ENCODE data around the gene TAF4B.

Gene TAF4B

DNA sequence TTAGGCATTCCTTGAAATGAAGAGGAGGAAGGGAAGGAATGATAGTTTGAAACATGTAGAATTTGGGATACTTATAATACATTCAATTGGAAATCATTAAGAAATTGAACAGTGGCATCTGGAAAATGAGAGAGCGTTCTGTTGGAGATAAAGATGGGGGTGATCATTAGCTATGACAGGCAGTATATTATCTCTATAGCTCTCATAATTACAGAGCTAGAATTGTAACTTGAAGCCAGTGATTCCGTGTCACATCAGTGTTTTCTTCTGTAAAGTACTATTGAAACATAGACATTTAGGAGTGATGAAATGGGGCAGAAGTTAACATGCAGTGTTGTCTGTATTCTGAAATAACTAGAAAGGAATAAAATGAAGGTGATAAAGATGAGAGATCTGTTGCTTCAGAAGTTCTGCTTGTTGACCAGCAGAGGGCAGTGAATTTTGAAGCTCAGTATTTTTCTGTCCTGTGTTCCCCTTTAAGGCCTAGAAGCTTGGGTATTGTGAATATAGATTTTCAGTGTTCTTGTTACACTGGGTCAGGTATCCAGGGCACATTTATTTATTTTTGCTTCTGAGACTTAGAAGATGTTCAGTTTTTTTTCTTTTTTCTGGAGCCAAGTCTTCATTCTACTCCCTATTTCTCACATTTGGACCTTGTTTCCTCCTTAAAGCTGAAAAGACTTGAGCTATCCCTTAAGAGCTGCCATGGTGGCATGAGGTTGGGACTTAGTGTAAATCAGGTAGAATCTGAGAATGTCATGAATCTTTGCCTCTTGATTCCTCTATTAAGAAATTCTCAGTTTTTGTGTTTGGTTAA is 157.4 kb downstream of the TAF4B start:
- peak; percentile 62 for DNase-seq

- DNase-seq = peak; percentile 43
Measured at GRCh38 chr18:26386002-26386401, 159.8 kb downstream of the TAF4B start.

GRCh38 chr18:26386441-26386840 is 160.2 kb downstream of the TAF4B start:
- DNase-seq = peak; percentile 47

DNA sequence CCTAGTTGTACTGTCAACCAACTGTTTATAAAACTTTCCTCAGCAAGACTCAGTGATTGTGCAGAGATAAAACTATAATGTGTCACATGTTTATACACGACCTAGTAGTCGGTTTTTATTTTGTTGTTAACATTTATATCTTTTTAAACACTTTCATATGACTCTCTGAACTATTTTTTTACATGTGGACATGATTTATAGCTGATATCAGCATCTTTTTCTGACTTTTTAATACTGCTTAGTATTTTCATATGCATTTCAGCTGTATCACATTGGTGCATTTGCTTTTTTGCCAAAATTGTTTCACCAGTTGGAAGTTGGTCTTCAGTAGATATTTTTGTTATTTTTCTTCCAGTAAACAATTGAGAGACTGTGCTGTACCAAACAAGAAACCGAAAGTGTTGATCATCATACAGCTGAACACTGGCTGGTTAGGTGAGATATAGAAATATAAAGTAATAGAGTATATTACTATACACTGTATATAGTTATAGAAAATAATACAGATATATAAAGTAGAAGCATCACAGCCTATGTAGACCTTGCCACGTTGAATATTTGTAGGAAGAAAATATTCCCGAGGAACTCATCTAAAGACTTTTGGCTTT is 167.9 kb downstream of the TAF4B start:
- no peak for DNase-seq

DNA sequence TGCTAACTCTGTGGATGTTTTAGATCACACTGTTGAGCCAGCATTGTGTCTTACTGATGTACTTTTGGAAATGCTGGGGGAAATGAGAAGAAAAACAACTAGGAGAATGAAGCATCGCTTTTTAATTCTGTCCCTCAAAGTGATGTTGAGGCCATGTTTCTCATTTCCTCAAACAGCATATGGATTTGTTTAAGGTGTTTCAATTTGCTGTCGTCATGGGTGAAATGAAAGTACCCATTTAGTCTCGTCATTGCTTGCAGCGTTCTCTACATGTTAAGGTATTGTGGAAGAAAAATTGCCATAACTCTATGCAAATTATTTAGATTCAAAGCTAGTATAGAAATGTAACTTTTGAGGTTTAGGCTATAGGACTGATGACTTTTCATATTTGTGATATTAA is 170.8 kb downstream of the TAF4B start:
- no peak for DNase-seq

DNA sequence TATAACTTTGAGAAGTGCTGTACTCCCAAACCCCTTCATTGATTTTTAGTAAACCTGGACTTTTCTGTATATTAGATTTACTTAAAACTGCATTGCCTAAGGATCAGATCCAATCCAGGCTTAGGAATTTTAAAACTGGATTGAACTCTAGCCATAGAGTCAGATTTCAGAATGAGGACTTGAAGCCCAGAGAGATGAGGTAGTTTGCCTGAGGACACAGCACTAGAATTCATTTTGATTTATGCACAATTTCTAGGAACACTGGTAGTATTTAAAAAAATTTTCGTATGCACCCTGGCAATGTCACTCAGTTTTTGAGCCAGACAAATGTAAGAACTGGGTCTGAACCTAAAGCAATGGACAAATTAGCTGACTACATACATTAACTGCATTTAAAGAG is 177.2 kb downstream of the TAF4B start:
- no peak for DNase-seq

DNA sequence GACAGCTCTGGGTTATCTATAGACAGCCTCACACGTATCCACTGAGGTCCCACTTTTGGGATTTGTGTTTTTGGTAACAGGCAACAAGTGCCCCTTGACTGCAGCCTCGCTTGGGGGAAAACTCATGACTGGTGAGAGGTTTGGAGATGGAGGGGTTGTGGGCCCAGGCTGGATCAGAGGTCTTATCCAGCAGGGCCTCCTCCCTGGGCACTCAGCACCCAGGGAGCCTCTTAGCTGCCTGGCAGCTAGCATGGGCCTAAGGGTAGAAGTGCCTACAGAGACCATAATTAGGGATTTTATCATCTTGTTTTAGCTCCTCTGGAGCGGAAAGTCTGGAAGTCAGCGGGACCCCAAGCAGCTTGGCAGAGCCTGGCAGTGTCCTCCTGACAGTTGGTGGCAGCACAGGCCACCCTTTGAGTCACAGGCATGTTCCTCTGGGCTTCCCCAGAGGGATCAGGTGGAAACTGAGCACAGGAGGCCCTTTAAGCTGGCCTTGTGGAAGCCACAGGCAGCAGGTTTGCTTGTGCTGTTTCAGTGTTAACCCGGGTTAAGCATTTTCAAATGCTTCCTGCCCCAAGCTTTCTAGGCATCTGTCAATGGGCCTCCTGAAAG is 179.1 kb downstream of the TAF4B start:
- DNase-seq = peak; percentile 49

- DNase-seq = no peak
Measured at GRCh38 chr18:26406324-26406723, 180.1 kb downstream of the TAF4B start.

DNA sequence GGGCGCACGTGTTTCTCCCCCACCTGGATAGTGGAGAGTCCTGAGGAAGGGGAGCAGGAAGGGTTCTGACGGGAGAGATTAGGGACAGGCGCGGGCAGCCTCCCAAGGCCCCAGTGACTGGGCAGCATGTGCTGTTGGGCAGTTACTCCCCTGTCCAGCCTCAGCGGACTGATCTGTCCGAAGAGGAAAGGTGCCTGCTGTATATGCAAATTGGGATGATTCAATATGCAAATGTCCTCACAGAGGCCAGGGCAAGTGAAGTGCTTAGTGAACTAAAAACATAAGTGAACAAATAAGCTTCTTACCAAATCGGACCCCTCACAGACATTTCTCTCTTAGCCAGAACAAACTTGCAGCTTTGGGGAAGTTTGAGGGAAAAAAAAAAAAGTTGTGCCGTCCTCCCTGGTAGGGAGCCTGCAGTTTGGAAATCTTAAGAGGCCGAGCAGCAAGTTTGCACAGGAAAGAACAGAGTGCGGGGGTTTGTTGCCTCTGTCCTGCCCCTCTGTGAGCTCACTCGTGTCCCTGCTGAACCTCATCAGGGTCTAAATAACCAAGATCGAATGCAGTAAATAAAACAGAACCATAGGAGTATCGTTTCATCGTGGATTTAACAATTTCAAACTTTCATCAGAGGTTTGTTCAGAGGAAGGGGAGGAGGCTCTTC is 180.7 kb downstream of the TAF4B start:
- no peak for DNase-seq

DNA sequence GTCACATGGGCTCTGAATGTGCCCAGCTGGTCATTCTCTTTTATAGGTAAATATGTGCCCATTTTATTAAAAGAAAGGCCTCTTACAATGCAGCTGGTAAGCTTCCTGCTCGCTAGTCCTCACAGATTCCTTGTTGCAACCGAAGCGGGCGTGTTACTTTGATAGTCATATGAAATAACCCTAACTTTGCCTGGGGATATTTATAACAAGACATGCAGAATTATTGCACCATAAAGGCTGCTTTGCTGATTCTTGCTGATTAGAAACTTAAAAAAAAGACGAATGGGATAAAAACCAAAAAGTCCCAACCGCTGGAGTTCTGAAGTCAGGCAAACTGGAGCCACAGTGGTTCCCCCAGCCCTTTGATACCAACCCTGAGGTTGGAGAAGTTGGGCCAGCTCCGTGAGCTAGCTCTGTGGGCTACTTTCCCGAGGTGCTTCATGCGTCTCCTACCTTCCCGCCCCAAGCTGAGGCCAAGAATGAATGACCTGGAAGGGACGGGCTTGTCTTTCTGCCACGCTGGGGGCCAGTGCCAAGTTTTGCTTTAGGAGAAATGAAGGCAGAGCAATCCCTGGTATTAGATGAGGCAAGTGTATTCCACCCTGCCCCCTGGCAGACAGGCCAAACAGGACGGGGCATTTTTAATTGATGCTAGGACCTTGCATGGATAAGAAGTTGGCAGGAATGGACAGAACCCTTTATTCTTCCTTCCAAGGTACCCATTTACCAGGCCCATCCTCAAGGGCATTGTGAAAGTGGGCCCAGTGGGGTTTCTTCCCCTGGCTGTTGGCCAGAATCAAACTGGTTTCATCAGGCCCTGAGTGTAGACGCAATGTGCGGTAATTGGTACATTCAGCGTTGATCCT is 181.7 kb downstream of the TAF4B start:
- DNase-seq = no peak

GRCh38 chr18:26409091-26409490 is 182.8 kb downstream of the TAF4B start:
- no peak for DNase-seq

GRCh38 chr18:26414901-26415440 is 188.7 kb downstream of the TAF4B start:
- DNase-seq = peak; percentile 71

GRCh38 chr18:26415631-26416030 is 189.4 kb downstream of the TAF4B start:
- no peak for DNase-seq

DNA sequence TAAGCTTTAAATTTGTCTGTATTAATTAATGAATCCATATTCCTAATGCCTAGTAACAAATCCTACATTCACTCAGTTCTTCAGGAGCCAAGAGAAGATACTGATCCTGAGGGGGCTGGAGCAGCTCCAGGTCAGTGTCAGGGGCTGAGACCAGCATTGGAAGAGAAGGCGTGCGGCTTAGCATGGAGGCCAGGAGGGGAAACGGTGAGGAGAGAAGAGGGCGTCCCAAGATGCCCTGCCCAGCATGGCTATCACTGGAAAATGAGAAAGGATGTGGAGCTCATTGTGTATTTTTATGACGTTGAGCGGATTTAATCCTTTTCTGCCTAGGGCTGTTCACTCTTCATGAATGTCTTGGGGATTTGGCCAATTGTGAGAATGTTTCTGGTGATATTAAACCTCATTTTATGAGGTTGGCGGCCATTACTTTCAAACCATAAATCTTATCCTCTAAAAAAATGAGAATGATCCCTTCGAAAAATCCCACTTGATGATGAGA is 190.5 kb downstream of the TAF4B start:
- DNase-seq = no peak

DNA sequence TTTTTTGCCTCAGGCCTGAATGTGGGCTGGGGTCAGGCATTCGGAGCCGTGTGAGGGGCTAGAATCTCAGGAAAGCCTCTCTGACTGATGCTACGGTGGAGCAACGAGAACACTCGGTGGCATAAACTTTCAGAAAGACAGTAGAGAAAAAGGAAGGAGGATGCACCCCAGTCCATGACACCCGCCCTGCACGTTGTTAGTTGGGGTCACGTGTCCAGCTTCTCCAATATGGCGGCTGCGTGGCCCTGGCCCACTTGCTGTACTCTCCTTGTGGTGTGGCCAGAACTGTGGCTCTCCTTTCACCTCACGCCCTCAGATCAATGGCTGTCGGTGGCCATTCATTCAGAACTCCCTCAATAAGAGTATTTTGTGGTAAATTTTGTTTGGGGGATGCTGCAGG is 190.9 kb downstream of the TAF4B start:
- no peak for DNase-seq

DNA sequence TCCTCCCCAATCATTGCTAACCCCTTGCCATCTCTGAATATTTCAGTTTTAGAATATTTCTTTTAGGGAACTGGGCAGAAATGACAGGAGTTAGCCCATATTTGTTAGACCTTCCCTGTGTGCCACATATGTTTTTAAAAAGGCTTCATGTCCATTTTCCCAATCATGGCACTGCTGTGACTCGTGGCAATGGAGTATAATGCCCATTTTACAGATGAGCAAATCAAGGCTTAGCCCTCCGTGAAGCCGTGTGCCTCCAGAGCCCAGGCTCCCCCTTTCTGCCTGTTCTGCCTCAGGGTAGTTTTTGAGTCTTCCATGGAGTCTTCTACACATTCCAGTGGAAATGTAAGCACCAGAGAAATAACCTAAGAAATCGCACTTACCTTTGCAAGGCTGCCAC is 192.0 kb downstream of the TAF4B start:
- no peak for DNase-seq

- DNase-seq = peak; percentile 29
Measured at GRCh38 chr18:26419746-26420145, 193.5 kb downstream of the TAF4B start.

DNA sequence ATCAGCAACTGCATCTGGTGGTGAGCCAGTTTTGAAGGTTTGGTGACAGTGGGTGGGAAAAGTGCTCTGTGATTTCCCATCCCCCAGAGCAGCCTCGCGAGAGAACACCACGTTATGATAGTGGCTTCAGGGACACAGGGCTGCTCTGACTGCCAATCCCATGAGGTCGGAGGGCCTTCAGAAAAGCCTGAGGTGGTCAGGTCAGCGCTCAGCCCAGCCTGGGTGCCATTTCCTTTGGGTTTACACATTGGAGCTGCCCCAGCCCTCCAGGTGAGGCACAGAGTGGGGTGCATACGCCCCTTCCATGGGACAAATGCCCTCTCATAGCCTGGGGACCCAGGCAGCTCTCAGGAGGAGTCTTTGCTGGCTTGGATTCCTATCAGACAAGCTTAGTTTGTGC is 195.3 kb downstream of the TAF4B start:
- no peak for DNase-seq

DNA sequence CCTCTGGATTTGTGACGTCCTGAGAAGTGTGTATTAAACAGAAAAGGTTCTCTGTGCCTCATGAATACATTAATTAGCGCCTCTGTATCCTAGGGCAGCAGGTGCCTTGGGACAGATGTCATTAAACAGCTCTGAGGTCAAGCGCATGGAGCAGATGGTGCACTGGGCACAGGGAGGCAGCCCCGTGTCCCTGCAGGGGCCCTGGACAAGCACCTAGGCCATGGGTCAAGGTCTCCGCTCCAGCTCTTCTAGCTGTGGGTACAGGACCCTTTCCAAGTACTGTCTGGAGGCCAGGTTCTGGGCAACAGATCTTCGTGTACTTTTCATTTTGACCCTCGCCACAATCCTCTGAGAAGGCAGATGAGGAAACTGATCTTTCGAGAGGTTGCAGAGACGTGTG is 195.7 kb downstream of the TAF4B start:
- DNase-seq = no peak

- DNase-seq = no peak
Measured at GRCh38 chr18:26422472-26423162, 196.4 kb downstream of the TAF4B start.

- DNase-seq = no peak
Measured at GRCh38 chr18:26424428-26425147, 198.3 kb downstream of the TAF4B start.

All from fibroblast of skin of abdomen (primary cell).